Muscle layer of duodenum (tissue), 2 donors: ENCODE data around the gene SLC45A1.

Source experiments
- H3K27ac ChIP-seq: one replicate; pipeline ENCODE4 v1.7.0; 2013; ENCODE audit warnings: mild to moderate bottlenecking, low read length
- H3K27me3 ChIP-seq: one replicate; pipeline ENCODE4 v1.7.0; 2013; ENCODE audit warnings: low read depth, mild to moderate bottlenecking, control low read depth, low read length
- H3K36me3 ChIP-seq, 2 donors: one replicate each; pipeline ENCODE4 v1.7.0; 2013; ENCODE audit warnings: low read length in 2 of 2, control low read depth in 1 of 2, mild to moderate bottlenecking in 1 of 2; ENCODE audit not compliant: insufficient read depth in 2 of 2, control insufficient read depth in 1 of 2
- H3K4me1 ChIP-seq, 2 donors: one replicate each; pipeline ENCODE4 v1.7.0; 2013; ENCODE audit warnings: low read length in 2 of 2, mild to moderate bottlenecking in 2 of 2, control low read depth in 1 of 2, moderate library complexity in 1 of 2; ENCODE audit not compliant: insufficient read depth in 2 of 2, control insufficient read depth in 1 of 2
- H3K4me3 ChIP-seq, 2 donors: one replicate each; pipeline ENCODE4 v1.7.0; 2013; ENCODE audit warnings: low read length in 2 of 2, low read depth in 1 of 2, mild to moderate bottlenecking in 1 of 2
- H3K9me3 ChIP-seq, 2 donors: one replicate each; pipeline ENCODE4 v1.7.0; 2013; ENCODE audit warnings: low read length in 2 of 2, control low read depth in 1 of 2, mild to moderate bottlenecking in 1 of 2; ENCODE audit not compliant: control insufficient read depth in 1 of 2
- donor health status: healthy.

Gene SLC45A1

GRCh38 chr1:8357329-8358101, 39.6 kb downstream of the SLC45A1 start:
- Histone ChIP-seq H3K4me3 (no peak overlapping the region), H3K9me3 (no peaks in the 10 kb centered on the region), H3K4me1 (peaks cover 0 to 34% of the 10 kb centered on the region in 2 donors), H3K27me3 (no peaks in the 10 kb centered on the region), H3K36me3 (peaks cover 63 to 78% of the 10 kb centered on the region in 2 donors), H3K27ac (no peak overlapping the region)

GRCh38 chr1:8358241-8358896, 40.5 kb downstream of the SLC45A1 start:
- peaks cover 65 to 82% of the 10 kb centered on the region in 2 donors for H3K36me3 ChIP-seq
- peaks cover 3 to 32% of the 10 kb centered on the region in 2 donors for H3K4me1 ChIP-seq
- no peaks in the 10 kb centered on the region for H3K9me3 ChIP-seq
- no peak overlapping the region for H3K27ac ChIP-seq
- no peaks in the 10 kb centered on the region for H3K27me3 ChIP-seq
- no peak overlapping the region for H3K4me3 ChIP-seq

GRCh38 chr1:8358897-8359616, 41.1 kb downstream of the SLC45A1 start:
- Histone ChIP-seq H3K27ac (no peak overlapping the region), H3K4me3 (no peak overlapping the region), H3K36me3 (peaks cover 60 to 87% of the 10 kb centered on the region in 2 donors), H3K27me3 (no peaks in the 10 kb centered on the region), H3K9me3 (no peaks in the 10 kb centered on the region), H3K4me1 (peaks cover 9 to 32% of the 10 kb centered on the region in 2 donors)

- peaks cover 58 to 84% of the 10 kb centered on the region in 2 donors for H3K36me3 ChIP-seq
- no peaks in the 10 kb centered on the region for H3K27me3 ChIP-seq
- H3K4me1 ChIP-seq: peaks cover 13 to 35% of the 10 kb centered on the region in 2 donors
- no peak overlapping the region for H3K27ac ChIP-seq
- H3K9me3 ChIP-seq: no peaks in the 10 kb centered on the region
- no peak overlapping the region for H3K4me3 ChIP-seq
These were observed 41.9 kb downstream of the SLC45A1 start for GRCh38 chr1:8359617-8360481.

- H3K27ac ChIP-seq: no peak overlapping the region
These were observed 42.7 kb downstream of the SLC45A1 start for GRCh38 chr1:8360493-8361197.

GRCh38 chr1:8361198-8361849, 43.4 kb downstream of the SLC45A1 start:
- H3K4me3 ChIP-seq: no peak overlapping the region
- H3K4me1 ChIP-seq: peaks cover 13 to 32% of the 10 kb centered on the region in 2 donors
- peaks cover 52 to 69% of the 10 kb centered on the region in 2 donors for H3K36me3 ChIP-seq
- no peaks in the 10 kb centered on the region for H3K27me3 ChIP-seq
- no peaks in the 10 kb centered on the region for H3K9me3 ChIP-seq
- H3K27ac ChIP-seq: no peak overlapping the region

More at GRCh38 chr1:8360493-8361197, 42.7 kb downstream of the SLC45A1 start:
- peaks cover 13 to 32% of the 10 kb centered on the region in 2 donors for H3K4me1 ChIP-seq
- H3K27me3 ChIP-seq: no peaks in the 10 kb centered on the region
- H3K36me3 ChIP-seq: peaks cover 54 to 76% of the 10 kb centered on the region in 2 donors
- H3K9me3 ChIP-seq: no peaks in the 10 kb centered on the region
- H3K4me3 ChIP-seq: no peak overlapping the region

- Histone ChIP-seq H3K9me3 (no peaks in the 10 kb centered on the region), H3K4me1 (peaks cover 13 to 42% of the 10 kb centered on the region in 2 donors), H3K36me3 (peaks cover 44 to 57% of the 10 kb centered on the region in 2 donors), H3K27me3 (no peaks in the 10 kb centered on the region), H3K4me3 (no peak overlapping the region), H3K27ac (no peak overlapping the region)
These were observed 44.8 kb downstream of the SLC45A1 start for GRCh38 chr1:8362701-8363101.

- Histone ChIP-seq H3K4me1 (peaks cover 16 to 44% of the 10 kb centered on the region in 2 donors), H3K36me3 (peaks cover 40 to 51% of the 10 kb centered on the region in 2 donors), H3K9me3 (no peaks in the 10 kb centered on the region), H3K4me3 (no peak overlapping the region), H3K27me3 (no peaks in the 10 kb centered on the region), H3K27ac (peak overlapping the region; percentile 19)
These were observed 45.4 kb downstream of the SLC45A1 start for GRCh38 chr1:8363186-8363766.

GRCh38 chr1:8363767-8364301, 45.9 kb downstream of the SLC45A1 start:
- H3K27ac ChIP-seq: no peak overlapping the region
- H3K4me1 ChIP-seq: peaks cover 16 to 49% of the 10 kb centered on the region in 2 donors
- no peaks in the 10 kb centered on the region for H3K27me3 ChIP-seq
- H3K9me3 ChIP-seq: no peaks in the 10 kb centered on the region
- H3K36me3 ChIP-seq: peaks cover 36 to 45% of the 10 kb centered on the region in 2 donors
- H3K4me3 ChIP-seq: no peak overlapping the region
